ENCODE data around the gene DDX3Y. TPM values are rescaled to one million over a fixed set of nuclear protein-coding genes. Genes with fewer than 3 reads are reported as not detected.

Gene DDX3Y
- total and polyA plus RNA-seq, 9 of the 15 experiments (the other 6 are each of a cell fraction or from before 2014, with no cell fraction given) = 0.18 TPM; not detected in 8

- no peak for TF ChIP-seq IRF9 (tag; IDR thresholded peaks at IDR 0.05)
These were observed 23.4 kb downstream of the DDX3Y start (continued) for GRCh38 chrY:12928043-12928442.

- Histone ChIP-seq H3K9me1 (ENCODE audit: control insufficient read depth, insufficient read depth, low read length) (no peaks in the 10 kb centered on the region), H3K4me3 (no peak overlapping the region), H3K36me3 (ENCODE audit: control insufficient read depth, insufficient read depth, low read length) (no peaks in the 10 kb centered on the region), H4K20me1 (replicated peaks; ENCODE audit: control insufficient read depth, insufficient read depth, low read length) (no peaks in the 10 kb centered on the region), H3K79me2 (ENCODE audit: control insufficient read depth, insufficient read depth, low read length) (no peaks in the 10 kb centered on the region), H3K9me3 (replicated peaks; ENCODE audit: control insufficient read depth, insufficient read depth, low read depth, low read length) (no peaks in the 10 kb centered on the region), H3K9ac (ENCODE audit: insufficient read depth in 1 of 2, low read depth in 2 of 2, low read length in 2 of 2) (no peak overlapping the region), H3K27me3 (ENCODE audit: control insufficient read depth in 2 of 2, insufficient read depth in 2 of 2, low read length in 2 of 2) (no peaks in the 10 kb centered on the region), H3K4me2 (ENCODE audit: insufficient read depth, low read length) (no peak overlapping the region), H3K27ac (ENCODE audit: extremely low read depth, low read depth, low read length) (no peak overlapping the region), H2AFZ (ENCODE audit: low read depth, low read length) (no peak overlapping the region), H3K4me1 (replicated peaks in 1 of 2; ENCODE audit: control insufficient read depth in 2 of 2, insufficient read depth in 2 of 2, low read length in 2 of 2) (no peaks in the 10 kb centered on the region)
- ATAC-seq (no peak), DNase-seq (ENCODE audit: extremely low read depth in 1 of 4, low spot score in 3 of 4) (no peak), FAIRE-seq (no peak)
- POLR2A ChIA-PET = no interaction called here
- WGBS (ENCODE audit: insufficient coverage, low coverage, missing lambda C conversion rate) = no CpG with 5 or more reads among the region's 5 CpGs
- in situ Hi-C loops (cut with MboI) (no loop called here), intact Hi-C loops (cut with micrococcal nuclease) (no loop called here)
- CTCF ChIA-PET (ENCODE audit: low intra/inter-chr PET ratio) = no interaction called here
- no peak for TF ChIP-seq DDX20 (tag; IDR thresholded peaks at IDR 0.05; ENCODE audit: low read depth)
- TF ChIP-seq HNRNPUL1 (IDR thresholded peaks at IDR 0.05; ENCODE audit: low read length) = no peak
- no peak for TF ChIP-seq ZNF445 (CRISPR knock-in tag; IDR thresholded peaks at IDR 0.05; ENCODE audit: low read depth)
- no peak for TF ChIP-seq NR2F6 (CRISPR knock-in tag; IDR thresholded peaks at IDR 0.05)
- no TSS peak for BruUV-seq (replicated peaks)
These were observed 37.3 kb downstream of the DDX3Y start for GRCh38 chrY:12941725-12942687.

Other genes starting within 250 kb of the DDX3Y start
- gene USP9Y, start 203.6 kb upstream of the DDX3Y start, total RNA-seq (2014; rRNA removed) = not detected in 2 replicates
- gene USP9Y, start 203.6 kb upstream of the DDX3Y start, total RNA-seq (2014; rRNA removed; fragmentation: Illumina TruSeq; extraction: Trizol) = not detected in 2 replicates
- not detected in 2 replicates for gene USP9Y, start 203.6 kb upstream of the DDX3Y start, total RNA-seq (2015; rRNA removed; fragmentation: Illumina TruSeq; extraction: Trizol)
- gene USP9Y, start 203.6 kb upstream of the DDX3Y start, total RNA-seq (2021) = 0.02 and 0.13 TPM in 2 replicates
- gene USP9Y, start 203.6 kb upstream of the DDX3Y start, polyA plus RNA-seq (2011; rRNA removed) = not detected in 2 replicates
- gene USP9Y, start 203.6 kb upstream of the DDX3Y start, polyA plus RNA-seq (2014; fragmentation: Illumina TruSeq; extraction: Trizol) = not detected in 2 replicates
- not detected for gene USP9Y, start 203.6 kb upstream of the DDX3Y start, polyA plus RNA-seq (2014; fragmentation: Nextera tagmentation; extraction: Ambion mirVana)
- not detected in 2 replicates for gene USP9Y, start 203.6 kb upstream of the DDX3Y start, polyA plus RNA-seq (2014; rRNA removed)